GM21619 (cell line): ENCODE data around the gene ISCA1.
A peak's percentile ranks its signal among the peaks of the same experiment; 100 is the strongest.

Experiments
- ATAC-seq: cut with Tn5 transposase; IDR thresholded peaks from one replicate; pipeline ENCODE4 v1.9.1; 2021; ENCODE audit not compliant: unreplicated experiment

Gene ISCA1

GRCh38 chr9:86286278-86286677 is 3.9 kb upstream of the ISCA1 start:
- ATAC-seq = no peak

DNA sequence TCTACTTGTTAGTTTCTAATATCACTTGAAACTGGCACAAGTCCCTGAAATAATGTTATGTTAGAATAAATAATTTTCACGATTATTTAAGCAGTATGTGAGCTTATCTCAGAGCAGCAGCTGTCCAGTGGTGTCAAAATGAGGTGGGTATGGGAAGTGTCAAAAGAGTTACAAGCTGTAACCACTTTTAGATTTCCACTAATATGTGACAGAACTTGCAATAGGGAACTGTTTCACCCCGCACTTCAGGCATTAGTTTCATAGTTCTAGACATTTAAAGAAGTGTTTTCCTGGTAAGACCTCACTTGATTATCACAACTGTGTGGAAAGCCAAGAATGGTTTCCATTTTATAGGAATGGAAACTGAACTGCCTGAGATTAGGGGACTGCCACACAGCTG is 2.9 kb upstream of the ISCA1 start:
- no peak for ATAC-seq

DNA sequence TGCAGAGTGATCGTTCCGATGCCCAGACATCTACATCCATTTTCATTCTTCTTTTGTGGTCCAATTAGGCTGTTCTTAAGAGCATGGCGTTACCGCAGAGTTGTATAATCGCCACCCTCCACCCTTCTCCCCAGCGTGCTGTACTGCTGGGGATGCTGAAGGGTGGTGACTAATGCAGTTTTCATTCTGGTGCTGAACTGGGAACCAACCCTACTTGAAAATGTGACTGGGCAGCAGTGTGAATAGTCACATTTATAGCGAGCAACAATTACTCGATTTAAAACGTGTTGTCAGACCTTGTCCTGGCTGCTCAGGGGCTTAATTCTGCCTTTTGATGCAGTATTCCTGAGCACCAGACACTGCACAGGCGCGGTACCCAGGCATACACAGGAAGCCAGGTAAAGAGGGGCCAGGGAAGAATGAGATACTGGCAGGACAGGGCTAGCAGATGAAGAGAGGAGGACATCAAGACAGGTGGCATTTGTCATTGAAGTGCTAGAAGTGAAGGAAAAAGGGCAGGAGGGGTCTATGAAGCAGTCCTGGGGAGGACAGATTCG is 719 bp upstream of the ISCA1 start:
- ATAC-seq = peak; percentile 16

DNA sequence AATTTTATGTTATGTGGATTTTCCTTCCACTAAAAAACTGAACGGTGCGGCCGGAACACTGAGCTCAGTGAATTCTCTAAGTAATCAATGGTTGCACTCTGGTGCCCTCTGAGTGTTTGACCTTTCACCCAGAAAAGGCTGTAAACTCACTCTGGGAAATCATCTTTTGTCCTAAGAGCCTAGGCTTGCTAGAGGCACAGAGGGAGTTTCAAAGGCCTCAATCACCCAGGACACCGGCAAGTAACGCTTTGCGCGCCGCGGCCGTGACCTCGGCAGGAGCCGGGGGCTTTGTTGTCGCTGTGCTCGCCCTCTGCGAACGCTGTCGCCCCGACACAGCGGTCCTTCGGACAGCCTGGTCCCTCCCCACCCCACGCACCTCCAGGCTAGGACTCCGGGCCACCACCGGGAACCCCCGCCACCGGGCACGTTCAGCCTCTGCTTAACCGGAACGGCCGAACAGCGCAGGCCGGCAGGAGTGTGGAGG is 703 bp downstream of the ISCA1 start:
- ATAC-seq = peak; percentile 25

- ATAC-seq = no peak
Measured at GRCh38 chr9:86280580-86280979, 1.8 kb downstream of the ISCA1 start.

DNA sequence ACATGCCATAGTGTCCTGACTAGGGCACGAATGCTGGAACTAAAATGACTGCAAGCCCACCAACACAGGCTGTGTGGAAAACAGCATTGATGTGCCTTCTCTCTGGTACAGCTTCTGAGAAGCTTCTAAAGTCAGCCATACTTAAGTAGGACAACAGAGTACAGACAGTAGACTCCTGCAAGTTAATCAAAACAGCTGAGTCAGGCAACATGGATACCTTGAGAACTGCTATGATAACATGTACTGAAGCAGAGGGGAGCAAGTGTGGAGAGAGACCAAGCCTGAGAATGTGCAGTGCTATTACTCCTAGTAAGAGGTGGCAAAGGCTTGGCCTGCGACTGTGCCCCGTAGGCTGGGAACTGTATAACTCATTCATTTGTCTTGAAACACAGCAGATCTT is 2.5 kb downstream of the ISCA1 start:
- ATAC-seq = no peak

DNA sequence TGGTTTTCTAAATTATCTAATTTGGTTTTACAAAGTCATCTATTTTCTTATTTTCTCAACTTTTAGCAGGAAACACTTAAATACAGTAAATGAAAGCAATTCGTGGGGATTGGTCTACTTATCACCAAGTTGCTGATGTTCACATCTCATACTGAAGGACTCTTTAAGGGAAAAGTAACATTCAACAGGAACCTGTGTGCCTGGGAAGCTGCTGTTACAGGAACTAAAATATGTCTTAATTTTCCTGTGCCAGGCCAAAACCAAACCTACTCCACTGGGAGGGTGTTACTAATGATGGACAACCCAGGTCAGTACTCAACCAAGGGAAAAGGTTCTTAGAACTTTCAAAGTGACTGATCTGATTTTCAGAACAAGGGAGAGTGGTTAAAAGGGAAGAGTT is 5.3 kb downstream of the ISCA1 start:
- no peak for ATAC-seq

DNA sequence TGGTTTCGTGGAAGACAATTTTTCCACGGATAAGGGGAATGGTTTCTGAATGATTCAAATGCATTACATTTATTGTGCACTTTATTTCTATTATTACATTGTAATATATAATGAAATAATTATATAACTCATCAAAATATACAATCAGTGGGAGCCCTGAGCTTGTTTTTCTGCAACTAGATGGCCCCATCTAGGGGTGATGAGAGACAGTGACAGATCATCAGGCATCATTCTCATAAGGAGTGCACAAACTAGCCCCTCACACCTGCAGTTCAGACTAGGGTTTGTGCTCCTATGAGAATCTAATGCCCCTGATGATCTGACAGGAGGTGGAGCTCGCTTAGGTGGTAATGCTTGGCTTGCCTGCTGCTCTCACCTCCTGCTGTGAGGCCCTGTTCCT is 6.4 kb downstream of the ISCA1 start:
- no peak for ATAC-seq

DNA sequence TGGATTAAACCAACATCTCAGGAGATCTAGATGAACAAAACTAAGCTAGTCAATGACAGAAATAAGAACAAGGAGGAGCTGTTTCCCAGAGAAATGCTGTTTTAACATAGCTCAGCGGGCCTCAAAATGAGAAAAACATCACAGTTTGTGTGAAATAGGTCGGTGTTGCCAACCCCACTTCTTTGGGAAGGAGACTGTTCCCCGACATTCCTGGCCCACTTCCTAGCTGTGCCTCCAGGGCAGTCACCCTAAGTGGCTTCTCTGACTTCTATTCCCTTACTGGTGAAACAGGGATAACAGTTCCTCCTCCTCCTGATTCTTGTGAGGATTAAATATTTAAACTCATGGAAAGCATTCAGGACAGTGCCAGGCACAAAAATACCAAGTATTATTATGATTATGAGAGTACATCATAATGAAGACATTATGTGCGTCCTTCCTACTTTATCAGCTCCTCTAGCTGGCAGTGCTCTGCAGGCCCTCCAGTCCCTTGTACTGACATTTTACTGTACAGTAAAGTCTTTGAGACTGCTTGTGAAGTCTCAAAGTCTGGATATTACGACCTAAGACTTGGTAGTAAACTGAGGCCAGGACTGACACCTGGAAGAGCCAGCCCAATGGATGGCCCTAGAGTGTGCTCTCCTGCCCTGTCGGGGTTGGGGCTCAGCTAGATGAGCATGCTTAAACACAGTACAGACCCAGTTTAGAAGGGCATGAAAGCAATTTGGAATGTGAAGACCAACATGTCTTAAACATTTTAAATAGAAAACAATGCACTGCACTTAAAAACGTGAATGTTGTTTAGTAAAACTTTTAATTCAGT is 7.3 kb downstream of the ISCA1 start:
- no peak for ATAC-seq

- no peak for ATAC-seq
Measured at GRCh38 chr9:86272221-86272620, 10.1 kb downstream of the ISCA1 start.

DNA sequence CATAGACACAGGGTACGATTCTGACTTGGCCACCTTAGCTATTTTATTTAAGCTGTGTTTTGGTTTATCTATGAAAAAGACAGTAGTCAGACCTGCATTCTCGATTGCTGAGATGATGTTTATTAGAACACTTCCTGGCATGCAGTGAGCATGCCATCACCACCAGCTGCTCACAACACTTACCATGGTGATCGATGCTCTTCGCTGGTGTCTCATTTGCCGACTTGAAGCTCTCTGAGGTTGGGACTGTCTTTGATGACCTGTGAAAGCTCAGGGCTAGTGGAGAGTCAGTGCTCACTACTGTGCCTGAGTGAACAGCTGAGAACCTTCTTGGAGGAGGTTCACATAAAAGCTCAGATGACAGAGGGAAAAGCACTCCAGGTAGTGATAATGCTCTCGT is 18.5 kb downstream of the ISCA1 start:
- ATAC-seq = no peak

DNA sequence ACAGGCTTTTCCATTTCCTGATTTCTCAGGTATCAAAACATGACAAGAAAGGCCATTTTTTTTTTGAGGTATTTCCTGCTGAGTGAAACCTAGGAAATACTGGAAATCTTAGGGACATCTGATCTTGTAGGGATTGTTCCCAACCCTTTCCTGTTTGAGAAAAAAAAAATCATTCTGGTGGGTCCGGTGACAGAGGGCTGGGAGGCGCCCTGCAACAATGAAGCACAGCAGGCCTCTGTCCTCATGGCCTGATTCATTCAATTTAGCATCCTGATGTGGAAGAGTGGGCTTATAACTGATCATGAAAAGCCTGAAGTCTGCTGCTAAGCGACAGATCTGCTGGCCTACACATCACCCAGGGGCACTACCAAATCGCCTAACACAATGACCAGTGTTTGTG is 19.8 kb downstream of the ISCA1 start:
- ATAC-seq = no peak

- ATAC-seq = no peak
Measured at GRCh38 chr9:86259557-86259956, 22.8 kb downstream of the ISCA1 start, which contains the start of gene C9orf153. C9orf153 (minus strand) TSS chr9:86259657; CDS start chr9:86229603, 30,054 bp downstream.

GRCh38 chr9:86257391-86257790 is 24.9 kb downstream of the ISCA1 start:
- ATAC-seq = no peak

DNA sequence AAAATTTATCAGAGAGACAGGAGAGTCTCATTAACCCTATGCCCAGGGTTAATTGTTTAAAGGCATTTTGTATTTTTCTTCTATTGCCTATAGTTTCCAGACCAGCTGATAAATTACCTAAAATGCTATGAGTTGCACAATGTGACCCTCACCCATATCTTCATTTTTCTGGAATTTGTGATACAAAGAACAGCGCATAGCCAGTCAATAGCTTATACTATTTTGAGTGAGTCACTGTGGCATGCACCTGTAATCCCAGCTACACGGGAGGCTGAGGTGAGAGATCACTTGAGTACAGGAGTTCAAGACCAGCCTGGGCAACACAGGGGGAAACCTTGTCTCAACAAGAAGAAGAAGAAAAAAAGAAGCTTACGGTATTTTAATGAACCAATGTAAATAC is 25.7 kb downstream of the ISCA1 start:
- ATAC-seq = no peak

DNA sequence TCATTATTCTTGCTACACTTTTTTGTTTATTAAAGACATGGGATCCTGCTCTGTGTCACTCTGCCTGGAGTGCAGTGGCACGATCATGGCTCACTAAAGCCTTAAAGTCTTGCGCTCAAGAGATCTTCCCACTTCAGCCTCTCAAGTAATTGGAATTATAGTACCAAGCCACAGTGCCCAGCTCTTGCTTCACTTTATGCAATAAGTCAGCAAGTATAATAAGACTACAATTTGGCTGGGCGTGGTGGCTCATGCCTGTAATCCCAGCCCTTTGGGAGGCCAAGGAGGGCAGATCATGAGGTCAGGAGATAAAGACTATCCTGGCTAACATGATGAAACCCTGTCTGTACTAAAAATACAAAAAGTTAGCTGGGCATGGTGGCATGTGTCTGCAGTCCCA is 28.8 kb downstream of the ISCA1 start:
- no peak for ATAC-seq

DNA sequence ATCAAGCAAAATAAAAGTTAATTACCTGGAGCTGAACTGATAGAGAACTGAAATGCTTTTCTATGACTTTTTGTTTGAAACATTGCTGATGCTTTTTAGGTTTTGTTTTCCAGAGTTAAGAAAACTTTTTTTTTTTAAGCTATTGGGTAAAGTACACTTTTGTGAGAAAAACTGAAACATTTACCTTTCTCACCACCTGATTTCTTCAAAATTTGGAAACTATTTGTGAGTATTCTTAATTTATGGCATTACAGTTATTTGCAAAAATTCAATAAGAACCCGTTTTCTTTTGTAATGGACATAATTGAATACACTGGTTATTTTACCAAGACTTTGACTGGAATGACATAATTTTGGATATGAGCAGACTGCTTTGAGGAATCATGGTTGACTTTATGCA is 29.5 kb downstream of the ISCA1 start:
- no peak for ATAC-seq

DNA sequence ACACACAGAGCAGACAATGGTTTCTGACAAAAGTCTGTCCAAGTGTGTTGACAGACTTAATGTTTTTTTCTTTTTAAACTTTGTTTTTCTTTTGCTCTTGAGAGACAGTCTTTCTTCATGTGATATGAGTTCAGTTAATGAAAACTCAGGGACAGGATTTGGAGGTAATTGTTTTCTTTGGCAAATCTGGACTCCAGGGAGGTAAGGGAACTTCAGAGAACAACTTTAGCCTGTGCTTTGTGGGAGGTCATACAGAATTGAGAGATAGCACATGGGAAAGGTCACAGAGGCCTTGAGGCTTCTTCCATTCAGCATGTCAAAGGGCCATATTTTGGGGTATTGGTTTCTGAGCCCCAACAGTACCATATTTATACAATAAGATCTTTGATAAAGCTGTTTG is 32.2 kb downstream of the ISCA1 start:
- ATAC-seq = no peak

DNA sequence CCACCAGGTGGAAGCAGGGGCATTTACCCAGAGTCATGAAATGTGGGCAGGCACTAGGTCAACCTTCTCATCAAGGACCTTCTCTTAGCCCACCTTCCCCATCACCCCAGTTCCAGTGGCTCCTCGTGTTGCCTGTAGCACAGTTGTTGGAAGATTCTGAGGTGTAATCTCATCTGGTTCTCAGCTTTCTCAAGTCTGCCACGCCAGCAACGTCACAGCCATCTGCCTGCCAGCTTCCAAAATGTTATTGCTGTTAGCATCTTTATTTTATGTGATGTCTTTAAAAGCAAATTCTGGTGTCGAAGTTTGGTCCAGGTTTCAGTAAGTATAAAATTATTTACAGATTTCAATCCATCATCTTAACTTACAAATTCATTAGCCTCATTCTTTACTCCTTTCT is 33.6 kb downstream of the ISCA1 start:
- no peak for ATAC-seq

- ATAC-seq = peak; percentile 95
Measured at GRCh38 chr9:86246752-86247161, 35.6 kb downstream of the ISCA1 start.

GRCh38 chr9:86242071-86242470 is 40.3 kb downstream of the ISCA1 start:
- ATAC-seq = no peak

- ATAC-seq = no peak
Measured at GRCh38 chr9:86241216-86241615, 41.1 kb downstream of the ISCA1 start.
